C4-2B (cell line): ENCODE results near the gene NEU1.

Source experiments
- H3K27ac ChIP-seq: fragments of 450-650 bp; 2 replicates; pipeline ENCODE4 v1.5.1; 2017
- CTCF ChIP-seq: fragments of 450-650 bp; conservative IDR thresholded peaks from 2 replicates; pipeline ENCODE4 v1.5.1; 2017; ENCODE audit warnings: mild to moderate bottlenecking
- ZFX ChIP-seq: fragments of 450-650 bp; IDR thresholded peaks from 2 replicates; pipeline ENCODE4 v1.6.1; 2017

NEU1 gene

GRCh38 chr6:31877125-31877650, 14.6 kb upstream of the NEU1 start:
- peak overlapping the region; percentile 86 for H3K27ac ChIP-seq
- TF ChIP-seq ZFX (peak; percentile 56; the same call in 1 of the 2 replicates), CTCF (no peak)

- no peak for TF ChIP-seq CTCF
- no peak for TF ChIP-seq ZFX
- peak overlapping the region; percentile 86 for H3K27ac ChIP-seq
Observed at GRCh38 chr6:31876357-31876756, 13.7 kb upstream of the NEU1 start.

- H3K27ac ChIP-seq = peak overlapping the region; percentile 86
- TF ChIP-seq CTCF (no peak), ZFX (no peak)
Observed at GRCh38 chr6:31875877-31876276, 13.3 kb upstream of the NEU1 start.

- no peak for TF ChIP-seq CTCF
- no peak for TF ChIP-seq ZFX
Observed at GRCh38 chr6:31874836-31875572, 12.4 kb upstream of the NEU1 start.

GRCh38 chr6:31874084-31874670, 11.6 kb upstream of the NEU1 start:
- TF ChIP-seq CTCF (no peak), ZFX (no peak)

More at GRCh38 chr6:31874836-31875572, 12.4 kb upstream of the NEU1 start:
- peak overlapping the region; percentile 86 for H3K27ac ChIP-seq

GRCh38 chr6:31871046-31871659, 8.5 kb upstream of the NEU1 start:
- H3K27ac ChIP-seq = no peak overlapping the region
- TF ChIP-seq CTCF = no peak
- TF ChIP-seq ZFX = no peak

More at GRCh38 chr6:31874084-31874670, 11.6 kb upstream of the NEU1 start:
- H3K27ac ChIP-seq = peak overlapping the region; percentile 86
